Spleen (tissue), 7 donors: ENCODE results near the gene TNS1.

Experiments
- POLR2A ChIP-seq, 3 donors: fragments of 450-650 bp; IDR thresholded peaks; one replicate each; pipeline ENCODE4 v1.5.1; 2017; ENCODE audit warnings: antibody characterized with exemption in 3 of 3, mild to moderate bottlenecking in 1 of 3
- TF ChIP-seq, protein P1 (sequence below), 11 experiments: fragments of 200-600 bp in 7 of 11; fragments of 450-650 bp in 4 of 11; sonication (generic) in 4 of 11; IDR thresholded peaks in 8 of 11; conservative IDR thresholded peaks in 3 of 11; 1 replicate in 7 of 11; 2 replicates in 4 of 11; pipeline versions ENCODE4 v1.4.0 to v1.8.0; 2016 to 2021; ENCODE audit warnings: antibody characterized with exemption in 11 of 11, inconsistent platforms in 4 of 11, mild to moderate bottlenecking in 1 of 11
- donor health status: DM: no; HTN: no; CAD: no; lungs with moderate emphysema.
- donor health status: DM: no; HTN: no; CAD: no.
- donor health status: DM: no; HTN: no; CAD: no.

DNA sequence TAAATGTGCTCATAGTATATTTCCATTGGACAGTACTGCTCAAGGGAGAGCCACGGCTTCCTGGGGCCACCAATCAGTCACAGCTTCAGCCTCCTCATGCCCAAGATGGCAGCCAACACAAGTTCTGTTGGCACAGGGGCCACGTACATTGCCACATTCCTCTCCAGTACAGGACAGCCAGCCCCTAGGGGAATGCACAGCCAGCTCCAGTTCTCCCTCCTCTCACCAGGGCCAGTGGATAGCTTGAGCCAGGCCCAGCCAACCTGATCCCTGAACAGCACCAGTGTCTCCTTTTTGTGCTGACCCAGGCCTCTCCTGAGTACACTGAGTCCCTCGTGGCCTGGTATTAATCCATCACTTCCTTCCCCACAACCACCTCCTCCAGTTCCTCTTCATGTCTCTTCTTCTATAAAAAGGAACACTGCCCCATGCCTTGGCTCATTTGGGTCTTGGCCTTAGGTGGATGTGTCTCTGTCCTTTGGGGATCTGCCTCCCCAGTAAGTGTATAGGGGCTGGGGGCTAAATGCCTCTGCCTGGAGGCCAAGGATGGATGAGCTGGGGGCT lies 168.7 kb downstream of the TNS1 start:
- TF ChIP-seq, protein P1, sequence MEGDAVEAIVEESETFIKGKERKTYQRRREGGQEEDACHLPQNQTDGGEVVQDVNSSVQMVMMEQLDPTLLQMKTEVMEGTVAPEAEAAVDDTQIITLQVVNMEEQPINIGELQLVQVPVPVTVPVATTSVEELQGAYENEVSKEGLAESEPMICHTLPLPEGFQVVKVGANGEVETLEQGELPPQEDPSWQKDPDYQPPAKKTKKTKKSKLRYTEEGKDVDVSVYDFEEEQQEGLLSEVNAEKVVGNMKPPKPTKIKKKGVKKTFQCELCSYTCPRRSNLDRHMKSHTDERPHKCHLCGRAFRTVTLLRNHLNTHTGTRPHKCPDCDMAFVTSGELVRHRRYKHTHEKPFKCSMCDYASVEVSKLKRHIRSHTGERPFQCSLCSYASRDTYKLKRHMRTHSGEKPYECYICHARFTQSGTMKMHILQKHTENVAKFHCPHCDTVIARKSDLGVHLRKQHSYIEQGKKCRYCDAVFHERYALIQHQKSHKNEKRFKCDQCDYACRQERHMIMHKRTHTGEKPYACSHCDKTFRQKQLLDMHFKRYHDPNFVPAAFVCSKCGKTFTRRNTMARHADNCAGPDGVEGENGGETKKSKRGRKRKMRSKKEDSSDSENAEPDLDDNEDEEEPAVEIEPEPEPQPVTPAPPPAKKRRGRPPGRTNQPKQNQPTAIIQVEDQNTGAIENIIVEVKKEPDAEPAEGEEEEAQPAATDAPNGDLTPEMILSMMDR (IDR thresholded peaks at IDR 0.05 in 8 of 11, conservative IDR thresholded peaks at IDR 0.05 in 3 of 11): no peak
- peak in 1 of 3 donors; percentile 16 for TF ChIP-seq POLR2A (IDR thresholded peaks at IDR 0.05)
